Uterus (tissue), 4 donors: ENCODE measurements around the gene RPL22. TPM values are rescaled to one million over a fixed set of nuclear protein-coding genes. Genes with fewer than 3 reads are reported as not detected.

Experiments used
- DNase-seq, 2 donors: peaks; one replicate each; pipeline ENCODE4 v3.0.0-alpha.2; 2019 to 2020
- H3K27ac ChIP-seq, 2 donors: fragments of 200-600 bp; sonication (generic); 1 replicate in 1 of 2; 2 replicates in 1 of 2; pipeline ENCODE4 v1.5.1; 2016 to 2018
- H3K27me3 ChIP-seq, 2 donors: fragments of 200-600 bp; sonication (generic); one replicate each; pipeline ENCODE4 v1.5.1; 2018 to 2019; ENCODE audit warnings: control low read depth in 1 of 2
- H3K36me3 ChIP-seq, 2 donors: fragments of 200-600 bp; sonication (generic); one replicate each; pipeline ENCODE4 v1.5.1; 2019; ENCODE audit warnings: control low read depth in 1 of 2
- H3K4me1 ChIP-seq, 2 donors: fragments of 200-600 bp; sonication (generic); one replicate each; pipeline ENCODE4 v1.5.1; 2018 to 2019; ENCODE audit warnings: control low read depth in 1 of 2
- H3K4me3 ChIP-seq, 2 donors: fragments of 200-600 bp; sonication (generic); 1 replicate in 1 of 2; 2 replicates in 1 of 2; pipeline ENCODE4 v1.5.1; 2018 to 2019; ENCODE audit warnings: mild to moderate bottlenecking in 1 of 2
- H3K9me3 ChIP-seq, 2 donors: fragments of 200-600 bp; sonication (generic); one replicate each; pipeline ENCODE4 v1.5.1; 2019; ENCODE audit warnings: control low read depth in 1 of 2
- CTCF ChIP-seq, 4 experiments: fragments of 200-600 bp in 2 of 4; fragments of 450-650 bp in 2 of 4; sonication (generic) in 2 of 4; IDR thresholded peaks; one replicate each; pipeline ENCODE4 v1.5.1; 2016 to 2019; ENCODE audit warnings: antibody characterized with exemption in 4 of 4, mild to moderate bottlenecking in 2 of 4, moderate library complexity in 1 of 4
- POLR2A ChIP-seq, 2 donors: fragments of 450-650 bp; IDR thresholded peaks; one replicate each; pipeline ENCODE4 v1.6.1; 2016; ENCODE audit warnings: antibody characterized with exemption in 2 of 2, mild to moderate bottlenecking in 1 of 2, moderate library complexity in 1 of 2
- intact Hi-C: fragments of 100-400 bp; cut with DNase I; formaldehyde crosslinking; loops from one replicate; pipeline ENCODE4 v1.15.1; 2023; ENCODE audit warnings: low total_unique reads
- total RNA-seq, 4 donors: library from RNA; depleted of rRNA in 3 of 4; stranded (reverse); fragments of >200 nt in 3 of 4; gene quantifications; one replicate each; pipeline versions ENCODE4 v1.1.0 to v1.2.4, GENCODE V29; 2014 to 2023
- donor health status: DM: yes; HTN: yes; CAD: no.

The RPL22 gene
- total RNA-seq, 4 donors from 2014 or later = 140 to 543 (median 252) TPM

- no peaks in the 10 kb centered on the region for H3K36me3 ChIP-seq
- no peak overlapping the region for H3K4me3 ChIP-seq
- intact Hi-C loops = no loop called here
- no peaks in the 10 kb centered on the region for H3K4me1 ChIP-seq
- no peak overlapping the region for H3K27ac ChIP-seq
- DNase-seq = no peak
- H3K27me3 ChIP-seq = no peaks in the 10 kb centered on the region
- no peaks in the 10 kb centered on the region for H3K9me3 ChIP-seq
- TF ChIP-seq CTCF (IDR thresholded peaks at IDR 0.05) = no peak
- no peak for TF ChIP-seq POLR2A (IDR thresholded peaks at IDR 0.05)
Observed at GRCh38 chr1:6140413-6140812, 59.0 kb downstream of the RPL22 start.

- Histone ChIP-seq H3K4me3 (no peak overlapping the region), H3K9me3 (no peaks in the 10 kb centered on the region), H3K27me3 (no peaks in the 10 kb centered on the region), H3K4me1 (no peaks in the 10 kb centered on the region), H3K27ac (no peak overlapping the region), H3K36me3 (no peaks in the 10 kb centered on the region)
- intact Hi-C loops = no loop called here
- TF ChIP-seq POLR2A (IDR thresholded peaks at IDR 0.05) = no peak
- no peak for DNase-seq
Observed at GRCh38 chr1:6137758-6138157, 61.6 kb downstream of the RPL22 start.

- Histone ChIP-seq H3K4me1 (no peaks in the 10 kb centered on the region), H3K27me3 (no peaks in the 10 kb centered on the region), H3K36me3 (no peaks in the 10 kb centered on the region), H3K27ac (no peak overlapping the region), H3K9me3 (no peaks in the 10 kb centered on the region), H3K4me3 (no peak overlapping the region)
- intact Hi-C loops = no loop called here
- TF ChIP-seq CTCF (IDR thresholded peaks at IDR 0.05) (no peak), POLR2A (IDR thresholded peaks at IDR 0.05) (no peak)
- no peak for DNase-seq
Observed at GRCh38 chr1:6136516-6137220, 62.7 kb downstream of the RPL22 start.

Other genes with a start within 250 kb of the RPL22 start
- 10 to 100 TPM in 2 of 4 donors, 1 to 10 TPM in 2; 1.3 to 16.2 (median 7.0) TPM for gene NPHP4, start 207.2 kb downstream of the RPL22 start, total RNA-seq
- gene KCNAB2, start 153.7 kb downstream of the RPL22 start, total RNA-seq = 10 to 100 TPM in 2 of 4 donors, 1 to 10 TPM in 2; 1.5 to 21.2 (median 12.9) TPM
- gene CHD5, start 19.3 kb downstream of the RPL22 start, total RNA-seq = 1 to 10 TPM in 1 of 4 donors, under 1 TPM in 1, not detected in 2; 0.69 to 1.3 TPM
- 10 to 100 TPM in 3 of 4 donors, 1 to 10 TPM in 1; 2.1 to 41.1 (median 20.5) TPM for gene RNF207, start 6.5 kb upstream of the RPL22 start, total RNA-seq
- gene ICMT, start 36.4 kb upstream of the RPL22 start, total RNA-seq = 10 to 100 TPM; 15.6 to 87.4 (median 57.7) TPM
- not detected for gene HES3, start 44.6 kb upstream of the RPL22 start, total RNA-seq
- 10 to 100 TPM in 2 of 4 donors, 1 to 10 TPM in 2; 5.6 to 22.1 (median 10.3) TPM for gene GPR153, start 61.5 kb upstream of the RPL22 start, total RNA-seq
- gene ACOT7, start 194.2 kb upstream of the RPL22 start, total RNA-seq = 10 to 100 TPM in 2 of 4 donors, 1 to 10 TPM in 2; 7.4 to 27.6 (median 12.4) TPM
- gene HES2, start 220.3 kb upstream of the RPL22 start, total RNA-seq = under 1 TPM in 1 of 4 donors, not detected in 3; 0.21 TPM
- gene ESPN, start 225.2 kb upstream of the RPL22 start, total RNA-seq = 1 to 10 TPM in 1 of 4 donors, under 1 TPM in 1, not detected in 2; 0.58 to 2.5 TPM